ENCODE measurements around the gene PHACTR3.

- TF ChIP-seq RXRA (IDR thresholded peaks at IDR 0.05): no peak
- TF ChIP-seq CTCF (IDR thresholded peaks at IDR 0.05; ENCODE audit: low read depth, low read length, missing input control): no peak
- no peak for TF ChIP-seq RAD21 (IDR thresholded peaks at IDR 0.05)
- TF ChIP-seq GABPA (IDR thresholded peaks at IDR 0.05 in 1 of 2, conservative IDR thresholded peaks at IDR 0.05 in 1 of 2): no peak
- TF ChIP-seq, protein P1, sequence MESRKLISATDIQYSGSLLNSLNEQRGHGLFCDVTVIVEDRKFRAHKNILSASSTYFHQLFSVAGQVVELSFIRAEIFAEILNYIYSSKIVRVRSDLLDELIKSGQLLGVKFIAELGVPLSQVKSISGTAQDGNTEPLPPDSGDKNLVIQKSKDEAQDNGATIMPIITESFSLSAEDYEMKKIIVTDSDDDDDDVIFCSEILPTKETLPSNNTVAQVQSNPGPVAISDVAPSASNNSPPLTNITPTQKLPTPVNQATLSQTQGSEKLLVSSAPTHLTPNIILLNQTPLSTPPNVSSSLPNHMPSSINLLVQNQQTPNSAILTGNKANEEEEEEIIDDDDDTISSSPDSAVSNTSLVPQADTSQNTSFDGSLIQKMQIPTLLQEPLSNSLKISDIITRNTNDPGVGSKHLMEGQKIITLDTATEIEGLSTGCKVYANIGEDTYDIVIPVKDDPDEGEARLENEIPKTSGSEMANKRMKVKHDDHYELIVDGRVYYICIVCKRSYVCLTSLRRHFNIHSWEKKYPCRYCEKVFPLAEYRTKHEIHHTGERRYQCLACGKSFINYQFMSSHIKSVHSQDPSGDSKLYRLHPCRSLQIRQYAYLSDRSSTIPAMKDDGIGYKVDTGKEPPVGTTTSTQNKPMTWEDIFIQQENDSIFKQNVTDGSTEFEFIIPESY (IDR thresholded peaks at IDR 0.05): no peak
- no peak for TF ChIP-seq TAF1 (conservative IDR thresholded peaks at IDR 0.05)
- no peak for TF ChIP-seq JUND (IDR thresholded peaks at IDR 0.05)
- TF ChIP-seq SP1 (IDR thresholded peaks at IDR 0.05): no peak
- no peak for TF ChIP-seq REST (IDR thresholded peaks at IDR 0.05)
- no peak for TF ChIP-seq EGR1 (IDR thresholded peaks at IDR 0.05; ENCODE audit: low read depth in 2 of 2)
- no peak for TF ChIP-seq HNF4G (IDR thresholded peaks at IDR 0.05)
- TF ChIP-seq MAX (IDR thresholded peaks at IDR 0.05): no peak
- no peak for TF ChIP-seq ATF3 (IDR thresholded peaks at IDR 0.05)
Observed at GRCh38 chr20:59747671-59748515, 143.6 kb downstream of the PHACTR3 start.

Data from liver (tissue), 3 donors.